Muscle of arm (tissue), 12 donors: ENCODE data around the gene HAUS5. TPM values are rescaled to one million over a fixed set of nuclear protein-coding genes. Genes with fewer than 3 reads are reported as not detected.

Experiments used
- DNase-seq: peaks from one replicate; pipeline ENCODE4 v3.0.0-alpha.2; 2013
- polyA plus RNA-seq, 12 donors: library from polyadenylated mRNA; unstranded; fragments of 120-200 nt; gene quantifications; one replicate each; pipeline ENCODE4 v1.2.1, GENCODE V29; 2013; ENCODE audit not compliant: insufficient read length in 12 of 12

HAUS5 gene
- polyA plus RNA-seq, 12 donors = 8.9 to 23.8 (median 12.7) TPM; not detected in 1

DNA sequence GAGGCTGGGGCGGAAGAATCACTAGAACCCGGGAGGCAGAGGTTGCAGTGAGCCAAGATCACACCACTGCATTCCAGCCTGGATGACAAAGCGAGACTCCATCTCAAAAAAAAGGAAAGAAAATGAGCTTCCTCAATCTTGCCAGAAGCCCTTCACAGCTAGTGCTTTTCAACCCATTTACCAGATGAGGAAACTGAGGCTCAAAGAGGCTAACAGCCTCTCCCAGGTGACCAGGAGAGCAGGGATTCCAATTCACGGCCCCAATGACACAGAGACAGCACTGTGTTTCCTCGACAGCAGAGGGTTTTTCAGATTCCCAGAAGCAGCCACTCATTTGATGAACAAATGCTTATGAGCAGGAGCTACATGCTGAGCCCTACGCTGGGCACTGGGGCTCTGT is 57.0 kb downstream of the HAUS5 start:
- DNase-seq = no peak

DNA sequence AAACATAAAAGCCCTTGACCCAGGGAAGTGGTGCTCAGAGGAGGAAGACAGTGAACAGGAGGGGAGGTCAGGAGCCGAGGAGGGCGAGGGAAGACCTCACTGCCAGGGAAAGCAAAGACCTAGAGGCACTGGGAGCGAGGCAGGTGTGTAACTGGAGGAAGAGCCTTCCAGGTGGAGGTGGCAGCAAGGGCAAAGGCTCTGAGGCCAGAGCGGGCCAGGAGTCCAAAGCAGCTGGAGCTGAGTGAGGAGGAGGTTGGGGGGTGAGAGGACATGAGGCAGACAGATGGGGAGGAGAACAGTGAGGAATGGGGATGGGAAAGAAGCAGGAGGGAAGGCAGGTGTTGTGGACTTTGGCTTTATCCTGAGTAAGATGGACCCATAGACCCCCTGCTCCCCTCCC is 57.4 kb downstream of the HAUS5 start:
- DNase-seq = no peak

DNA sequence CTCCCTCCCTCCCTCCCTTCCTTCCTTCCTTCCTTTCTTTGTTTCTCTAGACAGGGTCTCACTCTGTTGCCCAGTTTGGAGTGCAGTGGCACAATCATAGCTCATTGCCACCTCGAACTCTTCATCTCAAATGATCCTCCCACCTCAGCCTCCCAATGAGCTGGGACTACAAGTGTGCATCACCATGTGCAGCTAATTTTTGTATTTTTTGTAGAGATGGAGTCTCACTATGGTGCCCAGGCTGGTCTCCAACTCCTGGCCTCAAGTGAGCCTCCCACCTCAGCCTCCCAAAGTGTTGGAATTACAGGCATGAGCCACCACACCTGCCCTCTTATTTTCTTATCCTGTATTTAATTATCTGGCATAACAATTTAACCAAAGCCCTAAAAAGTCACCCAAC is 58.2 kb downstream of the HAUS5 start:
- DNase-seq = no peak

DNA sequence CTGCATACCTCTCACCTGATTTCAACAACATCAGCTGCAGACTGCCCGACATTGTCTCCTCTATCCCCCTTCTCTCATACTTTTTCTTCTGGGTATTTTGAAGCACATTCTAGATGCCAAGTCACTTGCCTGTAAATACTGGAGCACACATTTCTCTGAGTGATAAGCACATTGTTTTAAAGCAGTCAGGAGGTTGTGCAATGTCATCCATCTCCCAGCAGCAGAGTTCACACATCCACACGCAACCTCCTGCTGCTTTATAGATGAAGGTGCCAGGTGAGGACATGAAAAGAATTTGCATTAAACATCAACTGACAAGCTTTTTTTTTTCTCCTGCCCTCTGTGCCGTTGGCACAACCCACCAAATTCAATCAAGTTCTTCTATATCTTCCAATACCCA is 59.3 kb downstream of the HAUS5 start:
- no peak for DNase-seq

DNA sequence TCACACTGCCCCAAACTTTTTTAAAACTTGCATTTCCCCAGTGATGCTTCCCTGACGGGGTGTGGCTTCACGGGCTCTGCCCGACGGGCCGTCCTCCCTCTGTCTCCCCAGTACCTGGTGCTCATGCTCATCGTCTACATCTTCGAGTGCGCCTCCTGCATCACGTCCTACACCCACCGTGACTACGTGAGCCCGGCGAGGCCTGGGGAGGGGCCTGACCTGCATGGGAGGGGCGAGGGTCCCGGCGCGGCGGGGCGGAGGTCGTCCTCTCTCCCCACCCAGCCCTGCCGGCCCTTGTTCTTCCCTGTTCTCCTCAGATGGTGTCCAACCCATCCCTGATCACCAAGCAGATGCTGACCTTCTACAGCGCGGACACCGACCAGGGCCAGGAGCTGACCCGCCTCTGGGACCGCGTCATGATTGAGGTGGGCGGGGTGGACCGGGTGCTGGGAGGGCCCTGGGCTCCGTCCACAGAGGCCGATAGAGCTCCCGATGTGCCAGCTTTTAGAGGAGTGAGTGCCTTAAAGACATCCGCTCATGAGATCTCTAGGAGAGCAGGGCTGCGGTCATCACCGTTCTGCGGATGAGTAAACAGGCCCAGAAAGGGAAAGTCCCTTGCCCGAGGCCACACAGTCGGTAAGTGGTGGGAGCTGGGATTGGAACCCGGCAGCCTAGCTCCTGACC is 60.7 kb downstream of the HAUS5 start:
- no peak for DNase-seq

Other genes with a start within 250 kb of the HAUS5 start
- under 1 TPM in 1 of 12 donors, not detected in 11; 0.11 TPM for gene GPR42, start 241.7 kb upstream of the HAUS5 start, polyA plus RNA-seq
- under 1 TPM in 9 of 12 donors, not detected in 3; 0.08 to 0.54 (median 0.26) TPM for gene FFAR2, start 164.5 kb upstream of the HAUS5 start, polyA plus RNA-seq
- 100 to 1,000 TPM in 2 of 12 donors, 10 to 100 TPM in 1, 1 to 10 TPM in 1, under 1 TPM in 1, not detected in 7; 0.73 to 445 (median 73.3) TPM for gene KRTDAP, start 122.3 kb upstream of the HAUS5 start, polyA plus RNA-seq
- gene DMKN, start 99.1 kb upstream of the HAUS5 start, polyA plus RNA-seq = 100 to 1,000 TPM in 1 of 12 donors, 10 to 100 TPM in 2, 1 to 10 TPM in 4, under 1 TPM in 3, not detected in 2; 0.58 to 181 (median 1.2) TPM
- 10 to 100 TPM in 2 of 12 donors, 1 to 10 TPM in 1, under 1 TPM in 1, not detected in 8; 0.24 to 26.7 (median 8.1) TPM for gene SBSN, start 84.4 kb upstream of the HAUS5 start, polyA plus RNA-seq
- under 1 TPM in 1 of 12 donors, not detected in 11; 0.12 TPM for gene GAPDHS, start 79.3 kb upstream of the HAUS5 start, polyA plus RNA-seq
- 10 to 100 TPM in 11 of 12 donors, not detected in 1; 32.3 to 49.5 (median 40.0) TPM for gene TMEM147, start 67.1 kb upstream of the HAUS5 start, polyA plus RNA-seq
- gene ATP4A, start 49.1 kb upstream of the HAUS5 start, polyA plus RNA-seq = under 1 TPM in 2 of 12 donors, not detected in 10; 0.21 to 0.26 TPM
- gene PMIS2, start 26.6 kb upstream of the HAUS5 start, polyA plus RNA-seq = not detected
- gene RBM42, start 16.3 kb downstream of the HAUS5 start, polyA plus RNA-seq = 10 to 100 TPM in 11 of 12 donors, not detected in 1; 27.0 to 60.1 (median 36.9) TPM
- gene ETV2, start 29.0 kb downstream of the HAUS5 start, polyA plus RNA-seq = 1 to 10 TPM in 10 of 12 donors, not detected in 2; 1.2 to 4.3 (median 1.9) TPM
- gene COX6B1, start 35.6 kb downstream of the HAUS5 start, polyA plus RNA-seq = 100 to 1,000 TPM in 11 of 12 donors, not detected in 1; 201 to 382 (median 272) TPM
- gene UPK1A, start 53.8 kb downstream of the HAUS5 start, polyA plus RNA-seq = 10 to 100 TPM in 2 of 12 donors, 1 to 10 TPM in 1, under 1 TPM in 2, not detected in 7; 0.16 to 31.4 (median 5.6) TPM
- under 1 TPM in 7 of 12 donors, not detected in 5; 0.08 to 0.45 (median 0.33) TPM for gene ZBTB32, start 91.8 kb downstream of the HAUS5 start, polyA plus RNA-seq
- 10 to 100 TPM in 11 of 12 donors, not detected in 1; 14.2 to 29.8 (median 19.9) TPM for gene KMT2B, start 105.3 kb downstream of the HAUS5 start, polyA plus RNA-seq
- gene IGFLR1, start 129.7 kb downstream of the HAUS5 start, polyA plus RNA-seq = 1 to 10 TPM in 10 of 12 donors, not detected in 2; 1.7 to 4.0 (median 3.3) TPM
- gene U2AF1L4, start 132.7 kb downstream of the HAUS5 start, polyA plus RNA-seq = 10 to 100 TPM in 11 of 12 donors, not detected in 1; 10.6 to 36.2 (median 13.0) TPM
- 10 to 100 TPM in 11 of 12 donors, not detected in 1; 30.3 to 54.5 (median 37.3) TPM for gene PSENEN, start 132.9 kb downstream of the HAUS5 start, polyA plus RNA-seq
- 10 to 100 TPM in 2 of 12 donors, 1 to 10 TPM in 8, not detected in 2; 5.3 to 11.3 (median 9.5) TPM for gene LIN37, start 135.8 kb downstream of the HAUS5 start, polyA plus RNA-seq
- gene HSPB6, start 144.3 kb downstream of the HAUS5 start, polyA plus RNA-seq = 1,000 to 10,000 TPM in 1 of 12 donors, 100 to 1,000 TPM in 11; 347 to 1,124 (median 629) TPM
- gene PROSER3, start 145.4 kb downstream of the HAUS5 start, polyA plus RNA-seq = 10 to 100 TPM in 8 of 12 donors, 1 to 10 TPM in 3, not detected in 1; 7.1 to 30.4 (median 13.7) TPM
- 10 to 100 TPM in 11 of 12 donors, not detected in 1; 10.5 to 29.8 (median 15.8) TPM for gene ARHGAP33, start 162.8 kb downstream of the HAUS5 start, polyA plus RNA-seq
- gene PRODH2, start 200.1 kb downstream of the HAUS5 start, polyA plus RNA-seq = under 1 TPM in 1 of 12 donors, not detected in 11; 0.80 TPM
- gene NPHS1, start 239.8 kb downstream of the HAUS5 start, polyA plus RNA-seq = under 1 TPM in 9 of 12 donors, not detected in 3; 0.06 to 0.97 (median 0.29) TPM
- under 1 TPM in 10 of 12 donors, not detected in 2; 0.18 to 0.55 (median 0.27) TPM for gene KIRREL2, start 244.2 kb downstream of the HAUS5 start, polyA plus RNA-seq